ENCODE data around the gene SLC16A10. TPM values are rescaled to one million over a fixed set of nuclear protein-coding genes. Genes with fewer than 3 reads are reported as not detected.
A peak's percentile ranks its signal among the peaks of the same experiment; 100 is the strongest.

SLC16A10 gene
- total and polyA plus RNA-seq, 2 of the 4 experiments (the other 2 are of a cell fraction) = not detected

GRCh38 chr6:111061508-111061907 lies 25.8 kb upstream of the SLC16A10 start:
- POLR2A ChIA-PET (ENCODE audit: unreplicated experiment) = interaction anchor here (0.5 kb wide), 1 partner anchor 43 kb away, joined by 3 read pairs; no protein-coding TSS in a partner anchor
- Histone ChIP-seq H2BK120ac (ENCODE audit: low read depth, low read length) (no peak overlapping the region), H3K14ac (replicated peaks; ENCODE audit: low read depth, low read length) (no peak overlapping the region)

More at GRCh38 chr6:111061508-111061907, 25.8 kb upstream of the SLC16A10 start:
- Histone ChIP-seq H3K36me3 (ENCODE audit: control insufficient read depth, insufficient read depth, low read length) (no peaks in the 10 kb centered on the region), H4K91ac (ENCODE audit: insufficient read depth, low read depth, low read length) (no peak overlapping the region), H3K4me2 (ENCODE audit: low read depth, low read length) (no peak overlapping the region), H2AK9ac (replicated peaks; ENCODE audit: low read depth, low read length, poor library complexity) (no peak overlapping the region), H2BK5ac (ENCODE audit: low read depth, low read length, poor library complexity, severe bottlenecking) (no peak overlapping the region), H3K79me1 (ENCODE audit: low read depth in 1 of 2, low read length in 2 of 2) (no peaks in the 10 kb centered on the region), H3K56ac (ENCODE audit: extremely low read depth, insufficient read depth, low read length) (no peak overlapping the region), H3K23ac (ENCODE audit: low read depth, low read length) (no peak overlapping the region), H3K9ac (ENCODE audit: low read depth, low read length) (no peak overlapping the region), H3K4ac (ENCODE audit: low read depth, low read length) (no peak overlapping the region), H3K4me3 (ENCODE audit: insufficient read depth, low read depth, low read length) (no peak overlapping the region), H2BK15ac (ENCODE audit: low read depth, low read length) (no peak overlapping the region), H4K5ac (ENCODE audit: low read depth, low read length) (no peak overlapping the region), H2AK5ac (ENCODE audit: low read depth, low read length) (no peak overlapping the region), H3K4me1 (ENCODE audit: control insufficient read depth, insufficient read depth, low read length) (no peaks in the 10 kb centered on the region), H3K27me3 (ENCODE audit: control insufficient read depth, insufficient read depth, low read length) (peaks cover 19% of the 10 kb centered on the region), H3K18ac (ENCODE audit: low read depth, low read length) (no peak overlapping the region), H4K8ac (ENCODE audit: low read depth in 2 of 2, low read length in 2 of 2) (no peak overlapping the region), H2AFZ (replicated peaks; ENCODE audit: low read length, poor library complexity) (peak overlapping the region; percentile 41), H2BK20ac (ENCODE audit: low read depth, low read length) (no peak overlapping the region), H3K9me3 (ENCODE audit: control insufficient read depth, insufficient read depth, low read length) (0 out of 2 replicates have a peak, but pooled peaks cover 2% of the 10 kb centered on the region), H4K20me1 (ENCODE audit: insufficient read depth, low read length) (no peaks in the 10 kb centered on the region), H3K27ac (ENCODE audit: insufficient read depth, low read length) (no peak overlapping the region), H3K9me1 (ENCODE audit: insufficient read depth, low read length) (no peaks in the 10 kb centered on the region)
- intact Hi-C loops (cut with micrococcal nuclease) (no loop called here), in situ Hi-C loops (cut with MboI; ENCODE audit: low sequenced_read_pairs) (no loop called here), dilution Hi-C loops (cut with HindIII; ENCODE audit: low sequenced_read_pairs, unreplicated experiment) (no loop called here)
- 83% methylated on average over 1 of the region's 5 CpGs; no CpG with 5 or more reads in 1 of the 2 experiments for WGBS, 2 experiments (ENCODE audit: extremely low coverage in 2 of 2, insufficient read length in 1 of 2)
- DNase-seq (peak; percentile 12), ATAC-seq (ENCODE audit: low read depth) (no peak)
- BruUV-seq (replicated peaks) = no TSS peak
- TF ChIP-seq CEBPB (IDR thresholded peaks at IDR 0.05; ENCODE audit: low read depth, low read length) (no peak), RFX5 (IDR thresholded peaks at IDR 0.05; ENCODE audit: low read depth, low read length) (no peak), MAZ (IDR thresholded peaks at IDR 0.05; ENCODE audit: borderline replicate concordance, low read depth, low read length) (no peak), MAFK (IDR thresholded peaks at IDR 0.05; ENCODE audit: low read depth, low read length) (no peak), ELK1 (IDR thresholded peaks at IDR 0.05; ENCODE audit: borderline replicate concordance, low read depth, low read length) (no peak), CHD1 (IDR thresholded peaks at IDR 0.05; ENCODE audit: low read depth, low read length) (no peak), POLR2A (IDR thresholded peaks at IDR 0.05; ENCODE audit: low read depth, low read length) (no peak), BHLHE40 (IDR thresholded peaks at IDR 0.05; ENCODE audit: low read depth, low read length) (no peak), RCOR1 (IDR thresholded peaks at IDR 0.05; ENCODE audit: insufficient replicate concordance, low read length) (no peak), USF2 (IDR thresholded peaks at IDR 0.05; ENCODE audit: low read depth, low read length) (no peak), SMC3 (IDR thresholded peaks at IDR 0.05; ENCODE audit: low read depth, low read length) (no peak), MXI1 (IDR thresholded peaks at IDR 0.05; ENCODE audit: borderline replicate concordance, low read depth, low read length) (no peak)
- CTCF ChIA-PET = no interaction called here
